Activated T-cell treated with anti-CD3 and anti-CD28 coated beads, Interleukin-2, amount 50 U/mL, for 4 hours (primary cell): Measurements from ENCODE around the gene ZNF284. TPM values are rescaled to one million over a fixed set of nuclear protein-coding genes. Genes with fewer than 3 reads are reported as not detected.

Source experiments
- total RNA-seq, 3 donors: library from RNA; stranded (reverse); gene quantifications; one replicate each; pipeline ENCODE4 v1.2.1, GENCODE V29; 2021

The ZNF284 gene
- total RNA-seq, 3 donors from 2014 or later: 1.3 to 1.5 (median 1.4) TPM

Other genes with a start within 250 kb of the ZNF284 start
- 1 to 10 TPM; 2.7 to 3.2 (median 3.0) TPM for gene ZNF283, start 244.8 kb upstream of the ZNF284 start, total RNA-seq
- under 1 TPM; 0.22 to 0.51 (median 0.34) TPM for gene ZNF404, start 188.2 kb upstream of the ZNF284 start, total RNA-seq
- 1 to 10 TPM; 5.4 to 7.2 (median 5.7) TPM for gene ZNF45, start 136.9 kb upstream of the ZNF284 start, total RNA-seq
- under 1 TPM; 0.28 to 0.95 (median 0.63) TPM for gene ZNF221, start 120.9 kb upstream of the ZNF284 start, total RNA-seq
- 1 to 10 TPM; 2.4 to 4.2 (median 3.7) TPM for gene ZNF155, start 88.0 kb upstream of the ZNF284 start, total RNA-seq
- gene ZNF230, start 69.2 kb upstream of the ZNF284 start, total RNA-seq: 1 to 10 TPM; 1.1 to 1.9 (median 1.8) TPM
- gene ZNF222, start 46.8 kb upstream of the ZNF284 start, total RNA-seq: 1 to 10 TPM in 1 of 3 donors, under 1 TPM in 2; 0.40 to 1.4 (median 0.87) TPM
- 1 to 10 TPM in 1 of 3 donors, under 1 TPM in 2; 0.50 to 1.1 (median 0.71) TPM for gene ZNF223, start 20.1 kb upstream of the ZNF284 start, total RNA-seq
- 1 to 10 TPM; 8.2 to 9.4 (median 8.6) TPM for gene ZNF224, start 22.2 kb downstream of the ZNF284 start, total RNA-seq
- gene ZNF225, start 41.2 kb downstream of the ZNF284 start, total RNA-seq: 1 to 10 TPM; 1.2 to 2.4 (median 1.4) TPM
- gene ZNF234, start 69.4 kb downstream of the ZNF284 start, total RNA-seq: 1 to 10 TPM; 3.5 to 5.3 (median 5.2) TPM
- 1 to 10 TPM; 5.2 to 9.7 (median 5.7) TPM for gene ZNF226, start 92.9 kb downstream of the ZNF284 start, total RNA-seq
- gene ZNF227, start 140.4 kb downstream of the ZNF284 start, total RNA-seq: 10 to 100 TPM; 12.5 to 15.3 (median 12.8) TPM
- not detected for gene ZNF233, start 187.7 kb downstream of the ZNF284 start, total RNA-seq
- gene ZNF235, start 232.9 kb downstream of the ZNF284 start, total RNA-seq: 1 to 10 TPM in 2 of 3 donors, under 1 TPM in 1; 0.99 to 2.4 (median 1.6) TPM